ENCODE results near the gene CCDC86.
A peak's percentile ranks its signal among the peaks of the same experiment; 100 is the strongest.

The CCDC86 gene

GRCh38 chr11:60831501-60832079, 10.3 kb upstream of the CCDC86 start:
- DNase-seq = no peak

- DNase-seq = no peak
Measured at GRCh38 chr11:60834742-60835533, 7.0 kb upstream of the CCDC86 start.

GRCh38 chr11:60835534-60835846, 6.4 kb upstream of the CCDC86 start:
- no peak for DNase-seq

GRCh38 chr11:60836866-60837515, 4.9 kb upstream of the CCDC86 start:
- no peak for DNase-seq

GRCh38 chr11:60838132-60838531, 3.8 kb upstream of the CCDC86 start:
- no peak for DNase-seq

GRCh38 chr11:60840470-60841430, 1.2 kb upstream of the CCDC86 start:
- DNase-seq = no peak

GRCh38 chr11:60842668-60843600, 1.0 kb downstream of the CCDC86 start:
- peak; percentile 19 for DNase-seq

- no peak for DNase-seq
Measured at GRCh38 chr11:60844045-60844869, 2.3 kb downstream of the CCDC86 start.

GRCh38 chr11:60844870-60845221, 2.9 kb downstream of the CCDC86 start:
- no peak for DNase-seq

GRCh38 chr11:60845338-60845737, 3.4 kb downstream of the CCDC86 start:
- no peak for DNase-seq

GRCh38 chr11:60847281-60847680, 5.4 kb downstream of the CCDC86 start:
- DNase-seq = no peak

- no peak for DNase-seq
Measured at GRCh38 chr11:60847896-60848295, 6.0 kb downstream of the CCDC86 start.

- DNase-seq = no peak
Measured at GRCh38 chr11:60848714-60849151, 6.8 kb downstream of the CCDC86 start.

- no peak for DNase-seq
Measured at GRCh38 chr11:60849641-60850520, 8.0 kb downstream of the CCDC86 start.

- no peak for DNase-seq
Measured at GRCh38 chr11:60851327-60852104, 9.6 kb downstream of the CCDC86 start.

- no peak for DNase-seq
Measured at GRCh38 chr11:60852117-60852981, 10.4 kb downstream of the CCDC86 start.

- no peak for DNase-seq
Measured at GRCh38 chr11:60852982-60853950, 11.4 kb downstream of the CCDC86 start.

All from NCI-H146 (cell line).